ENCODE results near the gene CFAP65. TPM values are rescaled to one million over a fixed set of nuclear protein-coding genes. Genes with fewer than 3 reads are reported as not detected.

CFAP65 gene
- total RNA-seq, 1 donor from 2014 or later: not detected

DNA sequence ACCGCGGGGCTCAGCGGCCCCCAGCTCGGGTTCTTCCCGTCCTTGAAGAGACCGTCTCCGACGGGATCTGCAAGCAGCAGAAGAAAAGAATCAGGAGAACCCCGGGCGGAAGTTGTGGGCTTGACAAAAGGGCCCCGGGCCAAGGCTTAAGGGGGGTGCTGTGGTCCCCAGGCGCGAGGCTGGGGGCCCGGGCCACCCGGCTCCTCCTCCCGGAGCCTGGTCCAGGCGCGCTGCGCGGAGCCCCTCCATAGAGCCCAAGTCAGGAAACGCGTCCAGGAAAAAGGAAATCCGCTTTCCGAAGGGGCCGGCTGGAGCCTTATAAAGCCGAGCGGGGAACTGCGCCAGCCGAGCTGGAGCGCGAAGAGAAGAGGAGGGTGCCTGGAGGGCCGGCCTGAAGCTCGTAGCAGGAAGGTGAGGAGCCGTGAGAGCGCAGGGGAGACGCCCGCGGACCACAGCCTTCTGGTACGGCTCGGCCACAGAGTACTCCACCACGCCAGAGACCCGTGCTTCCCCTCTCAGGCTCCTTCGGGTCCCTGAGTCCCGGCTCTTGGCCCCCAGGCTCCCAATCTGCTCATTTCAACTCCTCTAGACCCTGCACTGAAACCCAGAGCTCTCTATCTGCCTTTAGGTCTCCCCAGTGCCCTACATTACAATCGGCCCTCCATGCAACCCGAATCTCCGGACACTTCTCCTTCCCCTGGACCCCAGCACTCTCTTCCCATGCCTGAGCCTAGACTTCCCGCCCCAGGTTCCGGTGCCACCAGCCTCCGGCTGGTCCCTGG lies 56.9 kb downstream of the CFAP65 start:
- no peaks in the 10 kb centered on the region for H3K9me3 ChIP-seq (replicated peaks)
- intact Hi-C loops (cut with micrococcal nuclease): no loop called here
- H3K36me3 ChIP-seq: no peaks in the 10 kb centered on the region
- peaks cover 59% of the 10 kb centered on the region for H3K4me1 ChIP-seq
- no peak for DNase-seq
- TF ChIP-seq CTCF (IDR thresholded peaks at IDR 0.05; ENCODE audit: borderline replicate concordance): no peak
- H3K27me3 ChIP-seq (ENCODE audit: low read depth): peaks cover 100% of the 10 kb centered on the region
- H3K4me3 ChIP-seq: peak overlapping the region; percentile 48
- H3K27ac ChIP-seq (replicated peaks): no peak overlapping the region

- TF ChIP-seq CTCF (IDR thresholded peaks at IDR 0.05; ENCODE audit: borderline replicate concordance): no peak
- H3K4me3 ChIP-seq: peak overlapping the region; percentile 48
- no peaks in the 10 kb centered on the region for H3K36me3 ChIP-seq
- peaks cover 100% of the 10 kb centered on the region for H3K27me3 ChIP-seq (ENCODE audit: low read depth)
- DNase-seq: no peak
- H3K4me1 ChIP-seq: peaks cover 59% of the 10 kb centered on the region
- H3K9me3 ChIP-seq (replicated peaks): no peaks in the 10 kb centered on the region
- H3K27ac ChIP-seq (replicated peaks): no peak overlapping the region
- intact Hi-C loops (cut with micrococcal nuclease): no loop called here
Measured at GRCh38 chr2:218983934-218984238, 57.4 kb downstream of the CFAP65 start.

DNA sequence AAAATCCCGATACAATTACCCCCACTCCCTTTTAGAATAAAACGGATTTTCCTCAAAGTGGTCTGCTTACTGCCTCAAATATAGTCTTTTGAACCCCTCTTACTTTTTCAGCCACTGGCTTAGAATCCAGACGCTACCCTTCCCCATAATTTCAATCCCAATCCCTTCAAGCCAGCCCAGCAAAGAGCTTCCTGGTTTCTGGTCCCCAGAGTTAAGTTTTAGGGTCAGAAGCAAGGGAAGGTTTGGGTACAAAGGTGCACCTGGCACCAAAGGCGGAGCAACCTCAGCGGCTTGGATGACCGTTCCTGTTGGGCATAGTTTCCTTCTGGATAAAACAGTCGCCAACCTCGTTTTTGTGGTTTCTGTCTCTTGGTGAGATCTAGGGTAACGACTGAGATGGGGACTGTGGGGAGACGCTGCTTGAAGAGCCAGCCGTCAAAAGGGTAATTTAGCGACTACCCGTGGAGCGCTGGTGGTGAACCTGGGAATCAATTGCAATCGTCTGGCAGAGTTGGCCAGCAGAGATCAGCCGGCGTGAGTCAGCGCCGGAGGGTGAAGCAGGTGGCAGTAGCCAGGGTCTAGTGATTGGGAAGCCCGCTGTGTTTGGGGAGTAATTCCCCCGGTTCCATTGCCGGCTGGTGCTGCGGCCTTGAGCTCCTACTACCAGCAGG lies 57.9 kb downstream of the CFAP65 start:
- no peak for DNase-seq
- H3K27me3 ChIP-seq (ENCODE audit: low read depth): peaks cover 100% of the 10 kb centered on the region
- TF ChIP-seq CTCF (IDR thresholded peaks at IDR 0.05; ENCODE audit: borderline replicate concordance): no peak
- intact Hi-C loops (cut with micrococcal nuclease): no loop called here
- no peak overlapping the region for H3K27ac ChIP-seq (replicated peaks)
- peak overlapping the region; percentile 48 for H3K4me3 ChIP-seq
- H3K36me3 ChIP-seq: no peaks in the 10 kb centered on the region
- H3K9me3 ChIP-seq (replicated peaks): no peaks in the 10 kb centered on the region
- H3K4me1 ChIP-seq: peaks cover 59% of the 10 kb centered on the region

GRCh38 chr2:218982586-218983262 lies 58.6 kb downstream of the CFAP65 start:
- DNase-seq: no peak
- intact Hi-C loops (cut with micrococcal nuclease): no loop called here
- H3K9me3 ChIP-seq (replicated peaks): no peaks in the 10 kb centered on the region
- peaks cover 100% of the 10 kb centered on the region for H3K27me3 ChIP-seq (ENCODE audit: low read depth)
- peaks cover 59% of the 10 kb centered on the region for H3K4me1 ChIP-seq
- H3K36me3 ChIP-seq: no peaks in the 10 kb centered on the region
- no peak for TF ChIP-seq CTCF (IDR thresholded peaks at IDR 0.05; ENCODE audit: borderline replicate concordance)
- H3K27ac ChIP-seq (replicated peaks): no peak overlapping the region
- peak overlapping the region; percentile 56 for H3K4me3 ChIP-seq

- Histone ChIP-seq H3K36me3 (no peaks in the 10 kb centered on the region), H3K4me1 (peaks cover 59% of the 10 kb centered on the region), H3K4me3 (peak overlapping the region; percentile 56), H3K27ac (replicated peaks) (no peak overlapping the region), H3K9me3 (replicated peaks) (no peaks in the 10 kb centered on the region), H3K27me3 (ENCODE audit: low read depth) (peaks cover 100% of the 10 kb centered on the region)
- intact Hi-C loops (cut with micrococcal nuclease): no loop called here
- no peak for TF ChIP-seq CTCF (IDR thresholded peaks at IDR 0.05; ENCODE audit: borderline replicate concordance)
- DNase-seq: no peak
Measured at GRCh38 chr2:218981881-218982585, 59.3 kb downstream of the CFAP65 start.
